HCT116 (cell line): ENCODE measurements around the gene DENND2A.
"Not testable (repeated sequence)": the region's sequence is repeated elsewhere in the genome, so short reads cannot be mapped to it uniquely, and the experiment has no call there.

ENCODE experiments used
- CBX3 ChIP-seq: IDR thresholded peaks from 2 replicates; pipeline ENCODE4 v1.6.1; 2012; ENCODE audit warnings: low read depth
- CEBPB ChIP-seq: IDR thresholded peaks from 2 replicates; pipeline ENCODE4 v1.6.1; 2012; ENCODE audit warnings: low read depth
- CTCF ChIP-seq, 3 experiments: fragments of 200-600 bp in 1 of 3; sonication (generic) in 1 of 3; IDR thresholded peaks in 2 of 3; conservative IDR thresholded peaks in 1 of 3; 2 replicates each; pipeline ENCODE4 v1.5.1; 2012 to 2017; ENCODE audit warnings: low read depth in 2 of 3, low read length in 2 of 3, antibody characterized with exemption in 1 of 3, borderline replicate concordance in 1 of 3, control low read depth in 1 of 3, mild to moderate bottlenecking in 1 of 3, mixed read lengths in 1 of 3, mixed run types in 1 of 3, moderate library complexity in 1 of 3; ENCODE audit not compliant: insufficient read depth in 1 of 3
- ELF1 ChIP-seq: IDR thresholded peaks from 2 replicates; pipeline ENCODE4 v1.6.1; 2012; ENCODE audit warnings: low read depth, borderline replicate concordance
- JUND ChIP-seq: IDR thresholded peaks from 2 replicates; pipeline ENCODE4 v1.6.1; 2012
- MAX ChIP-seq: IDR thresholded peaks from 2 replicates; pipeline ENCODE4 v1.6.1; 2012
- POLR2A ChIP-seq: IDR thresholded peaks from 2 replicates; pipeline ENCODE4 v1.7.0; 2011; ENCODE audit warnings: borderline replicate concordance; ENCODE audit not compliant: insufficient read depth, insufficient read length; ENCODE audit errors: extremely low read depth
- POLR2AphosphoS5 ChIP-seq: IDR thresholded peaks from 2 replicates; pipeline ENCODE4 v1.6.1; 2011; ENCODE audit warnings: mild to moderate bottlenecking, low read depth, low read length, moderate library complexity
- REST ChIP-seq: IDR thresholded peaks from 2 replicates; pipeline ENCODE4 v1.6.1; 2012; ENCODE audit warnings: low read depth
- SIN3A ChIP-seq: IDR thresholded peaks from 2 replicates; pipeline ENCODE4 v1.6.1; 2012; ENCODE audit warnings: low read depth
- TCF7L2 ChIP-seq: IDR thresholded peaks from 2 replicates; pipeline ENCODE4 v1.7.0; 2011; ENCODE audit warnings: borderline replicate concordance, inconsistent platforms; ENCODE audit not compliant: insufficient read depth, insufficient read length; ENCODE audit errors: extremely low read depth
- YY1 ChIP-seq: IDR thresholded peaks from 2 replicates; pipeline ENCODE4 v1.6.1; 2011; ENCODE audit warnings: low read length, low read depth, moderate library complexity, mild to moderate bottlenecking; ENCODE audit not compliant: insufficient replicate concordance; ENCODE audit errors: extremely low read depth
- ZFX ChIP-seq: fragments of 450-650 bp; IDR thresholded peaks from 2 replicates; pipeline ENCODE4 v1.6.1; 2017
- ZNF274 ChIP-seq: fragments of 200-500 bp; sonication (Bioruptor generic); IDR thresholded peaks from 2 replicates; pipeline ENCODE4 v1.6.1; 2014; ENCODE audit warnings: mild to moderate bottlenecking, low read depth, low read length, inconsistent platforms

DNA sequence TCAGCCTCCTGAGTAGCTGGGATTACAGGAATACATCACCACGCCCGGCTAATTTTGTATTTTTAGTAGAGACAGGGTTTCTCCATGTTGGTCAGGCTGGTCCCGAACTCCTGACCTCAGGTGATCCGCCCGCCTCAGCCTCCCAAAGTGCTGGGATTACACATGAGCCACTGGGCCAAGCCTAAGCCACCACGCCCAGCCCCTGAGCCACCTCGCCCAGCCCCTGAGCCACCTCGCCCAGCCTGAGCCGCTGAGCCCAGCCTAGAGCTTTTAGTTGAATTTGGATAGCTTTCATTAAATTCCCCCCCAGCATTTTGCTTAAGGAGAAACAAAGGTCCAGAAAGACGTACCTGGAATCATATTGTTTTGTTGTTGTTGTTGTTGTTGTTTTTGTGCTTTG lies 29.2 kb upstream of the DENND2A start:
- TF ChIP-seq CTCF (IDR thresholded peaks at IDR 0.05 in 2 of 3, conservative IDR thresholded peaks at IDR 0.05 in 1 of 3; ENCODE audit: borderline replicate concordance in 1 of 3, insufficient read depth in 1 of 3, low read depth in 2 of 3, low read length in 2 of 3); POLR2A; ZFX; POLR2AphosphoS5; JUND; REST; CBX3; ZNF274; SIN3A; MAX; ELF1; CEBPB; YY1; TCF7L2: not testable (repeated sequence)
